Measurements from ENCODE around the gene TBC1D10A. TPM values are rescaled to one million over a fixed set of nuclear protein-coding genes. Genes with fewer than 3 reads are reported as not detected.

TBC1D10A gene
- total RNA-seq, 1 donor from 2014 or later: 12.6 TPM

DNA sequence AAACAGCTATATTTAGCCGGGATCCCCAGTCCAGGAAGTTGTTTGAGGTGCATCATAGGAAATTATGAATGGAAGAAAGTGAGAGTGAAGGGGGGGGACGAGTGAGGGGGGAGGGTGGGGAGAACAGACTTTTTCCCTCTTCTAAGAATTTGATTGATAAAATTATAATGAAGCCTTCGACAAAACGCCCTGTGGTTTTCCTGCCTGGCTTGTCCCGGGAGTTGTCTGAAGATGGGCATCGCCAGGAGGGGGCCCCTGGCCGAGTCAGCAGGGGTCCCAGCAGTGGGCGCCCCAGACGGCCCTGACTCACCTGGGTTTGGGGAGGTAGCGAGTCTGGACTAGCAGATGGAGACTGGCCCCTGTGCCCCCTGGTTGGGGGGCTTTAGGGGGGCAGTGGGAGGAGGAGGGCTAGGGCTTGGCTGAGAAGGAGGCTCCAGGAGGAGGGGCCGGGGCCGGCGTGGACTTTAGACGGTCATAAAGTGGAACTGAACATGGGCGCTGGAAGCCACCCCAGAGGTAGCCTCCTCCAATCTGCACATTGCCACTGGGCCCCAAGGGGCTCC lies 79.8 kb downstream of the TBC1D10A start:
- H3K4me1 Mint-ChIP-seq (ENCODE audit: unreplicated experiment): peaks cover 74% of the 10 kb centered on the region
- H3K36me3 Mint-ChIP-seq (ENCODE audit: unreplicated experiment): peaks cover 5% of the 10 kb centered on the region
- DNase-seq (ENCODE audit: extremely low spot score, unreplicated experiment): no peak
- H3K27ac Mint-ChIP-seq (ENCODE audit: unreplicated experiment): peak overlapping the region; percentile 77
- H3K27me3 Mint-ChIP-seq (ENCODE audit: unreplicated experiment): no peaks in the 10 kb centered on the region
- H3K4me3 Mint-ChIP-seq (ENCODE audit: unreplicated experiment): peak overlapping the region; percentile 73
- TF ChIP-seq, protein P1, sequence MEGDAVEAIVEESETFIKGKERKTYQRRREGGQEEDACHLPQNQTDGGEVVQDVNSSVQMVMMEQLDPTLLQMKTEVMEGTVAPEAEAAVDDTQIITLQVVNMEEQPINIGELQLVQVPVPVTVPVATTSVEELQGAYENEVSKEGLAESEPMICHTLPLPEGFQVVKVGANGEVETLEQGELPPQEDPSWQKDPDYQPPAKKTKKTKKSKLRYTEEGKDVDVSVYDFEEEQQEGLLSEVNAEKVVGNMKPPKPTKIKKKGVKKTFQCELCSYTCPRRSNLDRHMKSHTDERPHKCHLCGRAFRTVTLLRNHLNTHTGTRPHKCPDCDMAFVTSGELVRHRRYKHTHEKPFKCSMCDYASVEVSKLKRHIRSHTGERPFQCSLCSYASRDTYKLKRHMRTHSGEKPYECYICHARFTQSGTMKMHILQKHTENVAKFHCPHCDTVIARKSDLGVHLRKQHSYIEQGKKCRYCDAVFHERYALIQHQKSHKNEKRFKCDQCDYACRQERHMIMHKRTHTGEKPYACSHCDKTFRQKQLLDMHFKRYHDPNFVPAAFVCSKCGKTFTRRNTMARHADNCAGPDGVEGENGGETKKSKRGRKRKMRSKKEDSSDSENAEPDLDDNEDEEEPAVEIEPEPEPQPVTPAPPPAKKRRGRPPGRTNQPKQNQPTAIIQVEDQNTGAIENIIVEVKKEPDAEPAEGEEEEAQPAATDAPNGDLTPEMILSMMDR (IDR thresholded peaks at IDR 0.05): no peak
- no peaks in the 10 kb centered on the region for H3K9me3 Mint-ChIP-seq (ENCODE audit: unreplicated experiment)

DNA sequence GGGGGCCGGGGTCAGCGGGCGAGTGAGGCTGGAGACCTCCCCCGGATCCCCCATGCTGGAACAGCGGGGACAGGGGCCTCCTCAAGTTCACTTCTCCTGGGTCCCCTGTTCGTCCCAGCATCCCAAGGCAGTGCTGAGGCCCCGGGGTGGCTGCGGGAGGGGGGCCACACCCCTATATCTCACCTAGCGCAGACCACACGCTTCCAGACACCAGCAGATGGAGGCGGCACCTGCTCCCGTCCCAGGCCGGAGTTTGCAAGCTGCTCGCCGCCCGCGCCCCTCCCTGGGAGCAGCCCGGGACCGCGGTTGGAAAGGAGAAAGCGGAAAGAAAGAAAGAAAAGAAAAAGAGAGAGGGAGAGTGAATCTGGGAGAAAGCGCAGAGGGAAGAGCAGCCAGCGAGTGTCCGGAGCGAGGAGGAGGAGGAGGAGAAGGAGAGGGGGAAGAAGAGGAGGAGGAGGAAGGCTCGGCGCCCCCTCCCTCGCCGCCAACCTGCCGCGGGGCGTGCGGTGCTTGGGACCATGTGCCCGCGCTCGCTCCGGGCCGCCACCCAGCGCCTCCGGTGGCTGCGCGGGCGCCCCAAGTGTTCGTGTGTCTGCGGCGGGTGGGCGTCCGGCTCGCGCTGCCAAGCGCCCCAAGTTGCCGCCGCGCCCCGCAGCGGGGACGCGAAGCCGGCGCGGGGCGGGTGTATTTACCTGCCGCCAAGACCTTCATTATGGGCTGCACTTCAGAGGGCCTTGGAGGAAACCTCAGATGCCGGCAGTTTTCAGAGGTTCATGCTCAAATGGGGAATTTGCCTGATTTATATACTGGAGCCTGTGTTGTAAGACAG lies 80.5 kb downstream of the TBC1D10A start, which contains the start of gene LIF:
Gene LIF, minus strand, starts transcription at position 775 of the 829 bp plus-strand sequence. Its CDS starts 64 bp downstream, at position 711.
- H3K4me1 Mint-ChIP-seq (ENCODE audit: unreplicated experiment): peaks cover 73% of the 10 kb centered on the region
- H3K9me3 Mint-ChIP-seq (ENCODE audit: unreplicated experiment): no peaks in the 10 kb centered on the region
- TF ChIP-seq, protein P1 (IDR thresholded peaks at IDR 0.05): peak; percentile 39
- peaks cover 5% of the 10 kb centered on the region for H3K36me3 Mint-ChIP-seq (ENCODE audit: unreplicated experiment)
- H3K4me3 Mint-ChIP-seq (ENCODE audit: unreplicated experiment): peak within 1 kb of the TSS; percentile 88
- H3K27ac Mint-ChIP-seq (ENCODE audit: unreplicated experiment): peak within 1 kb of the TSS; percentile 91
- no peaks in the 10 kb centered on the region for H3K27me3 Mint-ChIP-seq (ENCODE audit: unreplicated experiment)
- DNase-seq (ENCODE audit: extremely low spot score, unreplicated experiment): no peak

DNA sequence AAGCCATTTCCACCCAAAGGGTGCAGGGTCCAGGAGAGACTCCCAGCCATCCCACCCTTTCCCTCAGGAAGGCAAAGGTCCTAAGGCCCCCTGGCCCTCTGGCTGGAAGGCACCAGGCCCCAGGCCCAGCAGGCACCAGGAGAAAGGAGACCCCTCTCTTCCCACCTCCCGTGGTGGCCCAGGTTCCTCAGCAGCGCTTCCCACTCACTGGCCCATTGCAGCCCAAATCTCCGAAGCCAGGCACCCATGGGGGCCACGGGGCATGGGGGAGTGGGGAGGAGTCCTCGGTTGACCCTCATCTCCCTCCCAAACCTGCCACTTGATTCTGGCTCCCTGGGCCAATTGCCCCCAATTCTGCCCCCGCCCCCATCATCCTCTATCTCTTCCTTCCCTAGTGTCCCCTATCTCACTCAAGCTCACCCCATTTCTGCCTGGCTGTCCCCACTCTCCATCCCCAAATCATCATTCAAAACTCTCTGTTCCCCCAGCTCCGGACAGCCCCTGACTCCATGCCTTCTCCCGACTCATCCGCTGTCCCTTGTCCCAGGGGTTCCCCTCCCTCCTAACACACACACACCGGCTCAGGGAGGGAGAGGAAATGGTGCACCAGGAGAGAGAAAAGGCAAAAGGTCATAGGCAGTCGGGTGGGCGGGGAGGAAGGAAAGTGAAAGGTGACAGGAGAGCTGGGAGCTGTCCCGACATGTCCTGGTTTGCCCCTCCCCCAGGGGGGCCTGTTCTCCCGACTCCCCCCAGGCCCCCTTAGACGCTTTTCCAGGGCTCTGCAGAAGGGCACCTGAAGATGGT lies 81.4 kb downstream of the TBC1D10A start:
- Mint-ChIP-seq H3K27me3 (ENCODE audit: unreplicated experiment) (no peaks in the 10 kb centered on the region), H3K4me1 (ENCODE audit: unreplicated experiment) (peaks cover 77% of the 10 kb centered on the region), H3K9me3 (ENCODE audit: unreplicated experiment) (no peaks in the 10 kb centered on the region), H3K27ac (ENCODE audit: unreplicated experiment) (peak overlapping the region; percentile 91), H3K4me3 (ENCODE audit: unreplicated experiment) (peak overlapping the region; percentile 88), H3K36me3 (ENCODE audit: unreplicated experiment) (peaks cover 5% of the 10 kb centered on the region)
- no peak for DNase-seq (ENCODE audit: extremely low spot score, unreplicated experiment)
- TF ChIP-seq, protein P1 (IDR thresholded peaks at IDR 0.05): no peak

DNA sequence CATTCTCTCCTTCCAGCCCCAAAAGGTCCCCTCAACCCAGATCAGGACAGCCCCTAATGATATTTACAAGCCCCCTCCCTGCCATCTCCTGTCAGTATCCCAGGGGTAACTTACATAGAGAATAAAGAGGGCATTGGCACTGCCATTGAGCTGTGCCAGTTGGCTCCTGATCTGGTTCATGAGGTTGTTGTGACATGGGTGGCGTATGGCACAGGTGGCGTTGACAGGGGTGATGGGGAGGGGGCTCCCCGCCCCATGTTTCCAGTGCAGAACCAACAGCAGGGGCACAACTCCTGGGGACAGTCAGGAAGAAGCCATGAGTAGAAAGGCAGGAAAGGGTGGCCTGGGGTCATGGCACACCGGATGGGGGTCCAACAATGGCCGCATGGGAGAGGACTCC lies 82.1 kb downstream of the TBC1D10A start:
- Mint-ChIP-seq H3K27me3 (ENCODE audit: unreplicated experiment) (no peaks in the 10 kb centered on the region), H3K9me3 (ENCODE audit: unreplicated experiment) (no peaks in the 10 kb centered on the region), H3K36me3 (ENCODE audit: unreplicated experiment) (peaks cover 5% of the 10 kb centered on the region), H3K4me3 (ENCODE audit: unreplicated experiment) (peak overlapping the region; percentile 88), H3K27ac (ENCODE audit: unreplicated experiment) (peak overlapping the region; percentile 20), H3K4me1 (ENCODE audit: unreplicated experiment) (peaks cover 74% of the 10 kb centered on the region)
- TF ChIP-seq, protein P1 (IDR thresholded peaks at IDR 0.05): no peak
- no peak for DNase-seq (ENCODE audit: extremely low spot score, unreplicated experiment)

Measured in osteocyte (in vitro differentiated cells).